Stimulated activated CD8-positive, alpha-beta memory T cell treated with anti-CD3 and anti-CD28 coated beads, Interleukin-12 subunit alpha, Interleukin-12 subunit beta, amount 100 ng/mL, for 4 hours (primary cell): ENCODE data around the gene STYXL1.

ENCODE experiments used
- DNase-seq: peaks from one replicate; pipeline ENCODE4 v3.0.0-alpha.2; 2020; ENCODE audit warnings: low read depth

STYXL1 gene

GRCh38 chr7:75993689-75994387, 54.0 kb downstream of the STYXL1 start:
- DNase-seq = no peak

- no peak for DNase-seq
These were observed 55.6 kb downstream of the STYXL1 start for GRCh38 chr7:75992083-75992755.

GRCh38 chr7:75991531-75992082, 56.2 kb downstream of the STYXL1 start:
- no peak for DNase-seq

DNA sequence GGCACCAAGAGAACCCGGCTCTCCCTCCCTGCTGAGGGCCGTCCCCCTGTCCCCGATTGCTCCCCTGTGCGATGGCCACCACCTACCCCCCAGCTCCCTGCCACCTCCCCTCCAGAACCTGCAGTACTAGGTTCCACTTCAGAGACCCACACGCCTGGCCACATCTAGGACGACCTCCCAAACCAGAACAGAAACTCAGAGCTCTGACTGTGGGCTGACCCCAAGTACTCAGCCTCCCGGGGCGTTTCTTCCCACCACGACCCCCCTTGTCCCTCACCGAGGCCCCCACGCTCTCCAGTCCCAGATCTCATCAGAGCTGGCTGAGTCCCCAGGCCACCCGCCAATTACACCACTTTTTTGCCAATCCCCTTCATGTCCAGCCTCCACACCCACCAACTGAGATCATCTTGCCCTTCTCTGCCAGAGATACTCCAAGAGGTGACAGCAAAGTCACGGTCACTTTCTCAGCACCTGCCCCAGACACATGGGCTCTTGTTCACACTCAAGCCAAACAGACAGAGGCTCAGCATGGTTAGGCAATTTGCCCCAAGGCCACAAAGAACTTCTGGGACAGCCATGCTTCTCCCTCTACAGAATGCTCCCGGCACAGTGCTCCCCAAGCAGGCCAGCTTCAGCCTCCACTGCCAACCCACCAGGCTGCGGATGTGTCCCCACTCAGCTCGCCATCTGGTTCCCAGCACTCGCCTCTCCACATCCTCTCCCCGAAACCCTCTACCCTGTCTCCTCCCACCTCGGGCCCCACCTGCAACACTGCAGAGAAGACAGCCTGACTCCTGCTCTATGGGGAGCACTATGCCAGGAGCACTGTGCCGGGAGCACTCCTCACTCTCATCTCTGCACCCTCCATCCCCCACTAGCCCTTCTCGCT, 58.1 kb downstream of the STYXL1 start:
- DNase-seq = no peak

- DNase-seq = no peak
These were observed 59.0 kb downstream of the STYXL1 start for GRCh38 chr7:75988568-75989499.

GRCh38 chr7:75987805-75988567, 59.8 kb downstream of the STYXL1 start:
- no peak for DNase-seq

- DNase-seq = no peak
These were observed 60.6 kb downstream of the STYXL1 start for GRCh38 chr7:75987026-75987804.

DNA sequence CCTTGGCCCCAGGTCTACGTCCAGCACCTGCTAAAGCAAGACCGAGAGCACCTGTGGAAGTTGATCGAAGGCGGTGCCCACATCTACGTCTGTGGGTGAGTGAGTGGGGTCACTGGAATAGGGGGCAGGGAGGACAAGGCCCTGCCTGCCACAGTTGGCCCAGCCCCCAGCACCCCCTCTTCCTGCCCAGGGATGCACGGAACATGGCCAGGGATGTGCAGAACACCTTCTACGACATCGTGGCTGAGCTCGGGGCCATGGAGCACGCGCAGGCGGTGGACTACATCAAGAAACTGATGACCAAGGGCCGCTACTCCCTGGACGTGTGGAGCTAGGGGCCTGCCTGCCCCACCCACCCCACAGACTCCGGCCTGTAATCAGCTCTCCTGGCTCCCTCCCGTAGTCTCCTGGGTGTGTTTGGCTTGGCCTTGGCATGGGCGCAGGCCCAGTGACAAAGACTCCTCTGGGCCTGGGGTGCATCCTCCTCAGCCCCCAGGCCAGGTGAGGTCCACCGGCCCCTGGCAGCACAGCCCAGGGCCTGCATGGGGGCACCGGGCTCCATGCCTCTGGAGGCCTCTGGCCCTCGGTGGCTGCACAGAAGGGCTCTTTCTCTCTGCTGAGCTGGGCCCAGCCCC, 61.5 kb downstream of the STYXL1 start:
- no peak for DNase-seq

DNA sequence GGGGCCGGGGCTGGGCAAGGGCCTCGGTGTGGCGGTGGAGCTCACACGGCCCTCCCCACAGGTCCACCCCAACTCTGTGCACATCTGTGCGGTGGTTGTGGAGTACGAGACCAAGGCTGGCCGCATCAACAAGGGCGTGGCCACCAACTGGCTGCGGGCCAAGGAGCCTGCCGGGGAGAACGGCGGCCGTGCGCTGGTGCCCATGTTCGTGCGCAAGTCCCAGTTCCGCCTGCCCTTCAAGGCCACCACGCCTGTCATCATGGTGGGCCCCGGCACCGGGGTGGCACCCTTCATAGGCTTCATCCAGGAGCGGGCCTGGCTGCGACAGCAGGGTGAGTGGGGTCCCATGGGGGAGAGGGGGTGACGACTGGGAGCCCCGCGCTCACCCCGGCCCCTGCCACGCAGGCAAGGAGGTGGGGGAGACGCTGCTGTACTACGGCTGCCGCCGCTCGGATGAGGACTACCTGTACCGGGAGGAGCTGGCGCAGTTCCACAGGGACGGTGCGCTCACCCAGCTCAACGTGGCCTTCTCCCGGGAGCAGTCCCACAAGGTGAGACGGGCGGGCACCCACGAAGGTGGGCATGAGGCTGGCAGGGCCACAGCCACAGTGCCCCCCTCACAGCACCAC, 62.2 kb downstream of the STYXL1 start:
- no peak for DNase-seq

GRCh38 chr7:75985009-75985517, 62.7 kb downstream of the STYXL1 start:
- no peak for DNase-seq

GRCh38 chr7:75984130-75985008, 63.4 kb downstream of the STYXL1 start:
- no peak for DNase-seq

- no peak for DNase-seq
These were observed 64.2 kb downstream of the STYXL1 start for GRCh38 chr7:75983471-75984129.

- DNase-seq = no peak
These were observed 65.3 kb downstream of the STYXL1 start for GRCh38 chr7:75982306-75983064.

GRCh38 chr7:75981453-75982305, 66.1 kb downstream of the STYXL1 start:
- DNase-seq = no peak

DNA sequence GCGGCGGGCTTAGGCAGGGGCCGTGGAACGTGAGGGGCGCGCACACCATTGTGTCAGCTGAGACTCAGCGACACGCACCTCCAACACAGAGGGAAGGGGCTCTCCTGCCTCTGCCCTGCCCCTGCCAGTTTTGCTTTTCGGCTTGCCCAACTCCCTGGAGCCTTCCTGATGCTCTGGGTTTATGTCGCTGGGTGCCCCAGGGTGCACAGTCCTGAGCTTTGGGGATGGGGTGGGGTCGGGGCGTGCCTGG, 66.7 kb downstream of the STYXL1 start:
- DNase-seq = no peak
